CD4-positive, alpha-beta T cell (primary cell): Measurements from ENCODE around the gene SHCBP1L. TPM values are rescaled to one million over a fixed set of nuclear protein-coding genes. Genes with fewer than 3 reads are reported as not detected.

ENCODE experiments used
- ATAC-seq: fragments of 200-7000 bp; cut with Tn5 transposase; one replicate; pipeline ENCODE4 v1.10.0; 2022; ENCODE audit warnings: mild to moderate bottlenecking; ENCODE audit not compliant: poor library complexity
- CTCF ChIA-PET: fragments of 350-600 bp; sonication (Branson Sonifier 250); formaldehyde crosslinking; loops from one replicate; lab custom pipeline; 2021; ENCODE audit warnings: antibody characterized with exemption, inconsistent platforms; lab: Charles Lee
- POLR2A ChIA-PET: fragments of 350-600 bp; sonication (Branson Sonifier 250); formaldehyde crosslinking; loops from one replicate; lab custom pipeline; 2021; ENCODE audit warnings: antibody characterized with exemption, inconsistent platforms; lab: Charles Lee
- DNase-seq, 14 experiments: peaks; one replicate each; pipeline ENCODE4 v3.0.0-alpha.2; 2013 to 2020; ENCODE audit warnings: mixed read lengths in 2 of 14
- H3K27ac ChIP-seq, 2 donors: one replicate each; pipeline versions ENCODE4 v1.5.1 to v1.7.0; 2013; ENCODE audit warnings: low read length in 2 of 2, low read depth in 1 of 2, mild to moderate bottlenecking in 1 of 2
- H3K27me3 ChIP-seq, 2 experiments: 1 replicate in 1 of 2; 2 replicates in 1 of 2; pipeline versions ENCODE4 v1.6.1 to v1.7.0; 2013; ENCODE audit warnings: low read length in 2 of 2, control low read depth in 1 of 2, mild to moderate bottlenecking in 1 of 2, moderate library complexity in 1 of 2; ENCODE audit not compliant: insufficient read depth in 2 of 2, control insufficient read depth in 1 of 2
- H3K36me3 ChIP-seq: one replicate; pipeline ENCODE4 v1.6.1; 2013; ENCODE audit warnings: low read length, control low read depth; ENCODE audit not compliant: insufficient read depth
- H3K4me1 ChIP-seq: one replicate; pipeline ENCODE4 v1.6.1; 2013; ENCODE audit warnings: low read length, control low read depth; ENCODE audit not compliant: insufficient read depth
- H3K4me3 ChIP-seq: one replicate; pipeline ENCODE4 v1.5.1; 2013; ENCODE audit warnings: mild to moderate bottlenecking, low read length, moderate library complexity
- H3K9me3 ChIP-seq, 2 experiments: 1 replicate in 1 of 2; 2 replicates in 1 of 2; pipeline versions ENCODE4 v1.6.1 to v1.7.0; 2013; ENCODE audit warnings: low read length in 2 of 2, mild to moderate bottlenecking in 2 of 2, control low read depth in 1 of 2, moderate library complexity in 1 of 2; ENCODE audit not compliant: control insufficient read depth in 1 of 2, insufficient read depth in 1 of 2
- H3K27ac Mint-ChIP-seq: one replicate; pipeline ENCODE4 v1.8.0; 2020; ENCODE audit warnings: mixed read lengths
- H3K27me3 Mint-ChIP-seq: one replicate; pipeline ENCODE4 v1.8.0; 2021; ENCODE audit warnings: mixed read lengths
- H3K36me3 Mint-ChIP-seq: one replicate; pipeline ENCODE4 v1.8.0; 2021; ENCODE audit warnings: low read depth, mixed read lengths
- H3K4me1 Mint-ChIP-seq: one replicate; pipeline ENCODE4 v1.8.0; 2021; ENCODE audit warnings: low read depth, mixed read lengths
- H3K4me3 Mint-ChIP-seq: one replicate; pipeline ENCODE4 v1.8.0; 2020; ENCODE audit warnings: mild to moderate bottlenecking, mixed read lengths
- H3K9me3 Mint-ChIP-seq: one replicate; pipeline ENCODE4 v1.8.0; 2020; ENCODE audit warnings: mixed read lengths
- CTCF ChIP-seq: fragments of 200-600 bp; IDR thresholded peaks from one replicate; pipeline ENCODE4 v1.8.0; 2022; ENCODE audit warnings: antibody characterized with exemption, mild to moderate bottlenecking
- intact Hi-C, 2 experiments: fragments of 100-400 bp; cut with DNase I in 1 of 2; cut with micrococcal nuclease in 1 of 2; formaldehyde crosslinking; loops; one replicate each; pipeline versions ENCODE4 v1.15.1 to v1.9.0; 2023 to 2025; cut with DNase I, micrococcal nuclease
- total RNA-seq, 174 experiments: library from RNA in 2 of 174; stranded (reverse) in 2 of 174; gene quantifications; one replicate each; pipeline ENCODE4 v1.2.3 and lab custom pipeline; 2021 to 2026

SHCBP1L gene
- total RNA-seq, 2 experiments from 2014 or later, result not detected

GRCh38 chr1:182869241-182869666 is 83.7 kb downstream of the SHCBP1L start:
- Mint-ChIP-seq H3K4me3 (no peak overlapping the region), H3K27ac (peak overlapping the region; percentile 27), H3K9me3 (no peaks in the 10 kb centered on the region), H3K4me1 (peaks cover 20% of the 10 kb centered on the region), H3K27me3 (no peaks in the 10 kb centered on the region), H3K36me3 (peaks cover 99% of the 10 kb centered on the region)
- H3K4me3 ChIP-seq, result no peak overlapping the region
- H3K9me3 ChIP-seq, result no peaks in the 10 kb centered on the region
- TF ChIP-seq CTCF, result no peak
- ATAC-seq (no peak), DNase-seq (peak in 2 of 14 experiments; percentile 6 to 15)
- intact Hi-C loops, result loop anchor here in 1 of 2 experiments (10.0 kb wide), 1 partner anchor 1836 kb away; no protein-coding TSS in a partner anchor
- no peaks in the 10 kb centered on the region for H3K27me3 ChIP-seq
- POLR2A ChIA-PET, result no interaction called here
- H3K36me3 ChIP-seq, result peaks cover 100% of the 10 kb centered on the region
- H3K4me1 ChIP-seq, result no peaks in the 10 kb centered on the region
- H3K27ac ChIP-seq, result no peak overlapping the region
- CTCF ChIA-PET, result interaction anchor here (0.9 kb wide), 1 partner anchor 9 kb away, joined by 3 read pairs; no protein-coding TSS in a partner anchor

GRCh38 chr1:182867861-182868260 is 85.1 kb downstream of the SHCBP1L start:
- ATAC-seq (no peak), DNase-seq (no peak)
- Histone ChIP-seq H3K27me3 (no peaks in the 10 kb centered on the region), H3K27ac (no peak overlapping the region), H3K36me3 (peaks cover 100% of the 10 kb centered on the region), H3K9me3 (no peaks in the 10 kb centered on the region), H3K4me3 (no peak overlapping the region), H3K4me1 (no peaks in the 10 kb centered on the region)
- CTCF ChIA-PET, result no interaction called here
- no peak overlapping the region for H3K27ac Mint-ChIP-seq
- POLR2A ChIA-PET, result interaction anchor here (1.0 kb wide), 1 partner anchor 11 kb away, joined by 4 read pairs; no protein-coding TSS in a partner anchor
- intact Hi-C loops, result loop anchor here in 1 of 2 experiments (10.0 kb wide), 1 partner anchor 1837 kb away; no protein-coding TSS in a partner anchor
- peaks cover 97% of the 10 kb centered on the region for H3K36me3 Mint-ChIP-seq
- peaks cover 9% of the 10 kb centered on the region for H3K4me1 Mint-ChIP-seq
- H3K27me3 Mint-ChIP-seq, result no peaks in the 10 kb centered on the region
- TF ChIP-seq CTCF, result no peak
- no peaks in the 10 kb centered on the region for H3K9me3 Mint-ChIP-seq
- H3K4me3 Mint-ChIP-seq, result no peak overlapping the region

- no peak for DNase-seq
- TF ChIP-seq CTCF, result no peak
- Histone ChIP-seq H3K27me3 (no peaks in the 10 kb centered on the region), H3K4me3 (no peak overlapping the region), H3K4me1 (no peaks in the 10 kb centered on the region), H3K36me3 (peaks cover 100% of the 10 kb centered on the region), H3K27ac (no peak overlapping the region), H3K9me3 (no peaks in the 10 kb centered on the region)
- Mint-ChIP-seq H3K9me3 (no peaks in the 10 kb centered on the region), H3K27me3 (no peaks in the 10 kb centered on the region), H3K4me3 (no peak overlapping the region), H3K36me3 (peaks cover 97% of the 10 kb centered on the region), H3K27ac (no peak overlapping the region), H3K4me1 (peaks cover 5% of the 10 kb centered on the region)
- ChIA-PET CTCF (no interaction called here), POLR2A (no interaction called here)
- ATAC-seq, result no peak
- intact Hi-C loops, result loop anchor here in 1 of 2 experiments (10.0 kb wide), 1 partner anchor 1841 kb away; no protein-coding TSS in a partner anchor
Observed at GRCh38 chr1:182863940-182864339, 89.0 kb downstream of the SHCBP1L start.
